HepG2 (cell line): ENCODE data around the gene PFN4. TPM values are rescaled to one million over a fixed set of nuclear protein-coding genes. Genes with fewer than 3 reads are reported as not detected.
A peak's percentile ranks its signal among the peaks of the same experiment; 100 is the strongest.

Source experiments
- ATAC-seq: fragments of 200-7000 bp; cut with Tn5 transposase; 3 replicates; pipeline ENCODE4 v1.9.1; 2020; ENCODE audit warnings: mild to moderate bottlenecking, moderate library complexity
- BruUV-seq: library from RNA; stranded (reverse); fragments of 400-500 nt; replicated peaks from 2 replicates; lab custom pipeline; 2021; lab: Mats Ljungman, UMichigan
- CTCF ChIA-PET: fragments of 300-600 bp; formaldehyde crosslinking; extraction: SDS; loops from one replicate; lab custom pipeline; 2021; ENCODE audit warnings: low total read pairs, inconsistent platforms, low intra/inter-chr PET ratio; lab: Yijun Ruan, JAX
- POLR2A ChIA-PET: fragments of 350-600 bp; sonication (Branson Sonifier 250); formaldehyde crosslinking; loops from one replicate; lab custom pipeline; 2020; ENCODE audit warnings: antibody characterized with exemption, inconsistent platforms; lab: Yijun Ruan, JAX
- DNase-seq: peaks from one replicate; pipeline ENCODE4 v3.0.0-alpha.2; 2015; ENCODE audit warnings: low spot score
- FAIRE-seq: peaks from 3 replicates; lab custom pipeline; 2011; peaks lifted over from hg19 to GRCh38; lab: Jason Lieb, UNC
- H2AFZ ChIP-seq: one replicate; pipeline ENCODE4 v1.6.1; 2011; ENCODE audit warnings: low read length, inconsistent platforms
- H3K27ac ChIP-seq: fragments of 300-600 bp; 3 replicates; pipeline ENCODE4 v1.8.0; 2011; ENCODE audit warnings: mixed run types, mild to moderate bottlenecking, mixed read lengths, low read length, inconsistent platforms; ENCODE audit not compliant: insufficient read depth; ENCODE audit errors: extremely low read length
- H3K27me3 ChIP-seq, 2 experiments: fragments of 200-600 bp in 1 of 2; 2 replicates in 1 of 2; 3 replicates in 1 of 2; pipeline versions ENCODE4 v1.6.0 to v1.8.0; 2011; ENCODE audit warnings: low read length in 2 of 2, mild to moderate bottlenecking in 2 of 2, moderate library complexity in 2 of 2, inconsistent platforms in 1 of 2; ENCODE audit not compliant: insufficient read depth in 2 of 2, control insufficient read depth in 1 of 2
- H3K36me3 ChIP-seq, 2 experiments: fragments of 200-600 bp in 1 of 2; replicated peaks in 1 of 2; 2 replicates in 1 of 2; 3 replicates in 1 of 2; pipeline versions ENCODE4 v1.5.1 to v1.8.0; 2011; ENCODE audit warnings: low read length in 2 of 2, inconsistent platforms in 1 of 2; ENCODE audit not compliant: insufficient read depth in 2 of 2, control insufficient read depth in 1 of 2
- H3K4me1 ChIP-seq: 2 replicates; pipeline ENCODE4 v1.5.1; 2012; ENCODE audit warnings: low read length, inconsistent platforms; ENCODE audit not compliant: insufficient read depth
- H3K4me2 ChIP-seq: 2 replicates; pipeline ENCODE4 v1.6.0; 2011; ENCODE audit warnings: low read depth, low read length, inconsistent platforms
- H3K4me3 ChIP-seq, 3 experiments: fragments of 200-600 bp in 1 of 3; sonication (generic), shearing (Covaris generic) in 1 of 3; replicated peaks in 1 of 3; 2 replicates each; pipeline ENCODE4 v1.5.1; 2011 to 2016; ENCODE audit warnings: low read length in 3 of 3, inconsistent platforms in 2 of 3, low read depth in 2 of 3, mild to moderate bottlenecking in 2 of 3, control low read depth in 1 of 3, mixed read lengths in 1 of 3; ENCODE audit not compliant: insufficient read depth in 1 of 3
- H3K79me2 ChIP-seq: one replicate; pipeline ENCODE4 v1.6.1; 2011; ENCODE audit warnings: low read length, inconsistent platforms; ENCODE audit not compliant: insufficient read depth
- H3K9ac ChIP-seq: 2 replicates; pipeline ENCODE4 v1.6.0; 2011; ENCODE audit warnings: mild to moderate bottlenecking, low read depth, low read length, inconsistent platforms; ENCODE audit not compliant: insufficient read depth
- H3K9me3 ChIP-seq: 2 replicates; pipeline ENCODE4 v1.5.1; 2012; ENCODE audit warnings: mild to moderate bottlenecking, low read length
- H4K20me1 ChIP-seq: 2 replicates; pipeline ENCODE4 v1.6.0; 2011; ENCODE audit warnings: inconsistent platforms, mild to moderate bottlenecking, low read length, moderate library complexity; ENCODE audit not compliant: insufficient read depth
- ARID3A ChIP-seq: IDR thresholded peaks from 2 replicates; pipeline ENCODE4 v1.6.1; 2012; ENCODE audit warnings: low read depth, low read length, improper control_type of control experiment
- ASH2L ChIP-seq: fragments of 300-600, 200-600 bp; sonication (generic); IDR thresholded peaks from 2 replicates; pipeline ENCODE4 v1.7.0; 2017; ENCODE audit warnings: low read depth, mild to moderate bottlenecking, moderate library complexity, mixed read lengths, low read length; ENCODE audit not compliant: insufficient read length
- EED ChIP-seq: sonication (generic); formaldehyde crosslinking; IDR thresholded peaks from 2 replicates; pipeline ENCODE4 v1.5.0; 2020; ENCODE audit warnings: mild to moderate bottlenecking, missing genetic modification reagents
- KAT8 ChIP-seq: IDR thresholded peaks from 2 replicates; pipeline ENCODE4 v1.6.1; 2016; ENCODE audit warnings: missing genetic modification reagents, missing compliant biosample characterization
- LRRFIP1 ChIP-seq: sonication (generic); formaldehyde crosslinking; conservative IDR thresholded peaks from 2 replicates; pipeline ENCODE4 v1.4.0; 2020; ENCODE audit warnings: missing genetic modification reagents
- NCOA5 ChIP-seq: sonication (generic); formaldehyde crosslinking; IDR thresholded peaks from 2 replicates; pipeline ENCODE4 v1.4.0; 2020; ENCODE audit warnings: missing genetic modification reagents
- NR2F6 ChIP-seq, 2 experiments: IDR thresholded peaks; 2 replicates each; pipeline ENCODE4 v1.6.1; 2016; ENCODE audit warnings: antibody characterized with exemption in 1 of 2, mild to moderate bottlenecking in 1 of 2
- PHF20 ChIP-seq: sonication (generic); formaldehyde crosslinking; IDR thresholded peaks from 2 replicates; pipeline ENCODE4 v1.5.0; 2020; ENCODE audit warnings: mild to moderate bottlenecking, missing genetic modification reagents
- PITX1 ChIP-seq: sonication (generic); formaldehyde crosslinking; IDR thresholded peaks from 2 replicates; pipeline ENCODE4 v1.5.1; 2020; ENCODE audit warnings: mild to moderate bottlenecking, missing genetic modification reagents
- POLR2AphosphoS5 ChIP-seq: IDR thresholded peaks from 2 replicates; pipeline ENCODE4 v1.6.1; 2012; ENCODE audit warnings: low read depth, low read length
- RAD21 ChIP-seq: fragments of 450-650 bp; formaldehyde crosslinking; IDR thresholded peaks from 2 replicates; pipeline ENCODE4 v1.5.0; 2020; ENCODE audit warnings: mild to moderate bottlenecking
- SMYD3 ChIP-seq: sonication (generic); formaldehyde crosslinking; IDR thresholded peaks from 2 replicates; pipeline ENCODE4 v1.8.1; 2023; ENCODE audit warnings: mild to moderate bottlenecking, missing genetic modification reagents
- SUZ12 ChIP-seq: fragments of 150-350 bp; IDR thresholded peaks from 2 replicates; pipeline ENCODE4 v1.6.1; 2014; ENCODE audit warnings: low read depth, low read length
- U2AF1 ChIP-seq: fragments of 200-400 bp; formaldehyde crosslinking; optimal IDR thresholded peaks from 2 replicates; pipeline ENCODE3; 2017; ENCODE audit warnings: mild to moderate bottlenecking, low read depth, low read length
- ZFP37 ChIP-seq: sonication (generic); formaldehyde crosslinking; IDR thresholded peaks from 2 replicates; pipeline ENCODE4 v1.4.0; 2020; ENCODE audit warnings: missing genetic modification reagents, borderline replicate concordance
- ZNF235 ChIP-seq: sonication (generic); formaldehyde crosslinking; IDR thresholded peaks from 2 replicates; pipeline ENCODE4 v1.8.1; 2023; ENCODE audit warnings: mild to moderate bottlenecking, missing genetic modification reagents, borderline replicate concordance
- ZNF274 ChIP-seq: sonication (generic); formaldehyde crosslinking; IDR thresholded peaks from 2 replicates; pipeline ENCODE4 v1.5.1; 2020; ENCODE audit warnings: mild to moderate bottlenecking, missing genetic modification reagents
- ZNF33B ChIP-seq: sonication (generic); formaldehyde crosslinking; IDR thresholded peaks from 2 replicates; pipeline ENCODE4 v1.5.1; 2020; ENCODE audit warnings: mild to moderate bottlenecking, missing genetic modification reagents
- ZNF367 ChIP-seq: sonication (generic); formaldehyde crosslinking; IDR thresholded peaks from 2 replicates; pipeline ENCODE4 v1.4.0; 2020; ENCODE audit warnings: missing genetic modification reagents, borderline replicate concordance
- ZNF598 ChIP-seq: sonication (generic); formaldehyde crosslinking; IDR thresholded peaks from 2 replicates; pipeline ENCODE4 v1.5.1; 2020; ENCODE audit warnings: mild to moderate bottlenecking, missing genetic modification reagents, borderline replicate concordance
- ZNF678 ChIP-seq: sonication (generic); formaldehyde crosslinking; IDR thresholded peaks from 2 replicates; pipeline ENCODE4 v1.4.0; 2020; ENCODE audit warnings: mild to moderate bottlenecking, missing genetic modification reagents
- ZNF737 ChIP-seq: sonication (generic); formaldehyde crosslinking; IDR thresholded peaks from 2 replicates; pipeline ENCODE4 v1.5.0; 2020; ENCODE audit warnings: missing genetic modification reagents, mild to moderate bottlenecking, borderline replicate concordance
- WGBS: methylation state at CpG from one replicate; pipeline ENCODE4 v1.1.6; 2017; ENCODE audit warnings: low lambda C conversion rate; 5-methylcytosine and 5-hydroxymethylcytosine counted together
- in situ Hi-C: cut with HindIII; loops from 2 replicates; pipeline ENCODE4 v1.10.0; 2017; ENCODE audit warnings: low pct_unique_long_range_greater_than_20kb; ENCODE audit not compliant: extremely low pct_ligation_motif_present
- intact Hi-C: fragments of 100-400 bp; cut with micrococcal nuclease; formaldehyde crosslinking; loops from one replicate; pipeline ENCODE4 v1.10.0; 2022; ENCODE audit not compliant: unreplicated experiment
- polyA plus RNA-seq, 8 experiments: library from polyadenylated mRNA; depleted of rRNA in 3 of 8; stranded (reverse) in 7 of 8; unstranded in 1 of 8; fragments of >200 nt; fragmentation: Illumina TruSeq in 4 of 8; extraction: Trizol in 4 of 8; gene quantifications; 2 replicates each; pipeline versions ENCODE4 v1.2.1 to v1.2.3, GENCODE V29; 2011 to 2016; ENCODE audit warnings: low read depth in 4 of 8, missing spikeins in 1 of 8, mixed read lengths in 1 of 8; ENCODE audit not compliant: insufficient read depth in 1 of 8
- total RNA-seq, 5 experiments: library from RNA; depleted of rRNA; stranded (reverse); fragments of >200 nt; fragmentation: Illumina TruSeq; extraction: Trizol; gene quantifications; 2 replicates each; pipeline ENCODE4 v1.2.3, GENCODE V29; 2016; ENCODE audit warnings: low read depth in 1 of 5

The PFN4 gene
- total and polyA plus RNA-seq, 2 of the 13 experiments (the other 11 are each of a cell fraction or from before 2014, with no cell fraction given), result 0.12 to 0.20 TPM

GRCh38 chr2:24123195-24123921 is at the start of gene PFN4, which contains the start of gene FAM228B (continued):
- TF ChIP-seq ARID3A, result no peak
- TF ChIP-seq LRRFIP1, result no peak
- peak; percentile 88 for TF ChIP-seq ZNF274 (CRISPR knock-in tag)
- 0 out of 2 replicates have a peak, but pooled peaks have one; percentile 29 for TF ChIP-seq SMYD3 (CRISPR knock-in tag)
- no peak for TF ChIP-seq ZNF33B (CRISPR knock-in tag)
- peak; percentile 55 for TF ChIP-seq POLR2AphosphoS5

- FAIRE-seq (peak; percentile 42), ATAC-seq (no peak), DNase-seq (no peak)
- no peak overlapping the region for H3K4me2 ChIP-seq
- POLR2A ChIA-PET, result no interaction called here
- no peak overlapping the region for H3K9ac ChIP-seq
- H3K27me3 ChIP-seq, result peaks cover 2 to 25% of the 10 kb centered on the region in 2 experiments; a peak in 3 of 5 replicates
- H3K79me2 ChIP-seq, result no peaks in the 10 kb centered on the region
- no peak overlapping the region for H2AFZ ChIP-seq
- H3K4me1 ChIP-seq, result no peaks in the 10 kb centered on the region
- H3K9me3 ChIP-seq, result no peaks in the 10 kb centered on the region
- intact Hi-C loops, result no loop called here
- no peaks in the 10 kb centered on the region for H3K36me3 ChIP-seq
- H4K20me1 ChIP-seq, result no peaks in the 10 kb centered on the region
- no peak overlapping the region for H3K4me3 ChIP-seq
- BruUV-seq, result no TSS peak
- WGBS, result 46% methylated on average over 5 of the region's 5 CpGs
- in situ Hi-C loops, result loop anchor here (10.0 kb wide), 3 partner anchors 84 to 344 kb away; partner anchors contain the start of gene TP53I3
- CTCF ChIA-PET, result no interaction called here
- H3K27ac ChIP-seq, result no peak overlapping the region
- TF ChIP-seq KAT8 (no peak), ZNF678 (CRISPR knock-in tag) (no peak), U2AF1 (no peak), SUZ12 (no peak), RAD21 (CRISPR knock-in tag) (no peak), NR2F6 (IDR thresholded peaks at IDR 0.05) (no peak), NR2F6 (CRISPR knock-in tag; IDR thresholded peaks at IDR 0.05) (no peak), ZNF598 (CRISPR knock-in tag) (no peak), PITX1 (CRISPR knock-in tag) (no peak), NCOA5 (CRISPR knock-in tag) (no peak), EED (CRISPR knock-in tag) (no peak), PHF20 (CRISPR knock-in tag) (no peak), ZNF737 (CRISPR knock-in tag) (no peak), ASH2L (no peak), ZNF367 (no peak), ZNF235 (CRISPR knock-in tag) (no peak), ZFP37 (CRISPR knock-in tag) (no peak)
Observed at GRCh38 chr2:24169023-24169422, 45.9 kb upstream of the PFN4 start.
